ENCODE measurements around the gene KLHL40.

KLHL40 gene

GRCh38 chr3:42657675-42658074 lies 27.7 kb upstream of the KLHL40 start:
- DNase-seq = no peak

GRCh38 chr3:42658091-42658770 lies 27.1 kb upstream of the KLHL40 start:
- no peak for DNase-seq

- no peak for DNase-seq
Measured at GRCh38 chr3:42658771-42659390, 26.5 kb upstream of the KLHL40 start.

GRCh38 chr3:42659451-42660130 lies 25.7 kb upstream of the KLHL40 start:
- DNase-seq = no peak

GRCh38 chr3:42660131-42660715 lies 25.1 kb upstream of the KLHL40 start:
- no peak for DNase-seq

GRCh38 chr3:42660898-42661297 lies 24.4 kb upstream of the KLHL40 start:
- no peak for DNase-seq

- DNase-seq = no peak
Measured at GRCh38 chr3:42661593-42662022, 23.7 kb upstream of the KLHL40 start.

- DNase-seq = no peak
Measured at GRCh38 chr3:42662037-42662812, 23.1 kb upstream of the KLHL40 start.

GRCh38 chr3:42662813-42663535 lies 22.4 kb upstream of the KLHL40 start:
- DNase-seq = no peak

- no peak for DNase-seq
Measured at GRCh38 chr3:42663581-42664437, 21.5 kb upstream of the KLHL40 start.

GRCh38 chr3:42664438-42664803 lies 20.9 kb upstream of the KLHL40 start:
- no peak for DNase-seq

- no peak for DNase-seq
Measured at GRCh38 chr3:42665050-42665878, 20.1 kb upstream of the KLHL40 start.

GRCh38 chr3:42666022-42666421 lies 19.3 kb upstream of the KLHL40 start:
- no peak for DNase-seq

GRCh38 chr3:42666577-42666998 lies 18.7 kb upstream of the KLHL40 start:
- DNase-seq = no peak

- DNase-seq = no peak
Measured at GRCh38 chr3:42667096-42667522, 18.2 kb upstream of the KLHL40 start.

- DNase-seq = peak; percentile 65
Measured at GRCh38 chr3:42667523-42668412, 17.6 kb upstream of the KLHL40 start.

GRCh38 chr3:42668413-42668760 lies 16.9 kb upstream of the KLHL40 start:
- DNase-seq = no peak

- DNase-seq = no peak
Measured at GRCh38 chr3:42668793-42669217, 16.5 kb upstream of the KLHL40 start.

GRCh38 chr3:42670051-42670576 lies 15.2 kb upstream of the KLHL40 start:
- DNase-seq = no peak
